HG03520 (cell line): Measurements from ENCODE around the gene SNN.

Source experiments
- ATAC-seq: cut with Tn5 transposase; IDR thresholded peaks from one replicate; pipeline ENCODE4 v1.9.1; 2021; ENCODE audit warnings: mild to moderate bottlenecking, moderate library complexity; ENCODE audit not compliant: unreplicated experiment

SNN gene

GRCh38 chr16:11727796-11728543 is 59.7 kb downstream of the SNN start:
- no peak for ATAC-seq
